Measurements from ENCODE around the gene SLC6A6. TPM values are rescaled to one million over a fixed set of nuclear protein-coding genes. Genes with fewer than 3 reads are reported as not detected.

Gene SLC6A6
- total and polyA plus RNA-seq, 2 donors (not counting 1 experiment from before 2014, with no cell fraction given): 8.9 to 24.0 TPM

DNA sequence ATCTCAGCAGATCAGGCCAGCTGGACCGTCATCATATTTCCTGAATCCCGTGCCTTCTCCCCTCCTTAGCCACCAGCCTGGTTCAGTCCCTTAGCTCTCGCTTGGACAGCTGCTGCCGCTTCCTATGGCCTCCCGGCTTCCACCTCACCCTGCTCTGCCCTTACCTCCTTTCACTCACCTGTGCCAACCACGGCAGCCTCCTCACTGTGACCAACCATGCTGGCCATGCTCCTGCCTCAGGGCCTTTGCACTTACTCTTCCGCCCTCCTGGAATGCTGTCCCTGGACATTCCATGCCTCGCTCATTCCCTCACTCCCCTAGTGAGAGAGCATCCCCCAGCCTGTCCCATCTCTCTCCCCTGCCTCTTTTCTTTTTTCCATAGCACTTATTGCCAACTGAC is 118.6 kb downstream of the SLC6A6 start:
- Histone ChIP-seq H3K4me3 (replicated peaks in 1 of 4; ENCODE audit: control extremely low read depth in 1 of 4, insufficient read depth in 1 of 4, low read depth in 3 of 4, low read length in 4 of 4) (no peak overlapping the region), H3K4me2 (ENCODE audit: extremely low read depth, insufficient read depth, low read length) (no peak overlapping the region), H4K20me1 (ENCODE audit: control insufficient read depth, extremely low read depth, insufficient read depth, low read length) (no peaks in the 10 kb centered on the region), H3K9me3 (ENCODE audit: control insufficient read depth, insufficient read depth, low read depth, low read length) (no peaks in the 10 kb centered on the region), H3K9ac (ENCODE audit: insufficient read depth, low read length) (no peak overlapping the region), H2AFZ (ENCODE audit: low read length) (no peak overlapping the region), H3K27ac (ENCODE audit: insufficient read depth, low read length) (no peak overlapping the region), H3K27me3 (ENCODE audit: control insufficient read depth, insufficient read depth, low read length) (no peaks in the 10 kb centered on the region), H3K4me1 (ENCODE audit: control insufficient read depth, extremely low read depth, insufficient read depth, low read length) (no peaks in the 10 kb centered on the region), H3K79me2 (ENCODE audit: control insufficient read depth, insufficient read depth, low read length) (no peaks in the 10 kb centered on the region), H3K36me3 (ENCODE audit: control insufficient read depth, insufficient read depth, low read length) (no peaks in the 10 kb centered on the region)
- TF ChIP-seq CTCF (conservative IDR thresholded peaks at IDR 0.05 in 1 of 2, IDR thresholded peaks at IDR 0.05 in 1 of 2; ENCODE audit: low read depth in 1 of 2, low read length in 2 of 2) (no peak), EZH2 (IDR thresholded peaks at IDR 0.05; ENCODE audit: low read length, missing control alignments) (no peak)
- no peak for DNase-seq (ENCODE audit: low read depth in 2 of 2)

DNA sequence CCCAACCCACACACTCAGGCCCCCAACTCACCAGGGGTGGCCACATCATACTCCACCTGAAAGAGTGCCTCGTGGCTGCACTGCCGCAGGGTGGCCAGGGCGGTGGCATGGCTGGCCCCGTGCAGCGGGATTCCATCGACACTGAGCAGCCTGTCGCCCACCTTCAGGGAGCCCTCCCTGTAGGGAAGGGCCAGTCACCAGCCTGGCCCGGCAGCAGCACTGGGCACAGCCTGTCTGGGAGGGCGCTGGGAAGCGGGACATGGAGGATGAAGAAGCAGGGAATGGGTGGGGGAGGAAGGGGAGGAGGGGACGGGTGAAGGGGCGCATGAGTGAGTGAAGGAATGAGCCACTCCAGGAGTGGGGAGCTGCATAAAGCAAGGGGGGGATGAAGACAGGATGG is 119.2 kb downstream of the SLC6A6 start:
- no peaks in the 10 kb centered on the region for H3K9me3 ChIP-seq (ENCODE audit: control insufficient read depth, insufficient read depth, low read depth, low read length)
- H3K4me1 ChIP-seq (ENCODE audit: control insufficient read depth, extremely low read depth, insufficient read depth, low read length): no peaks in the 10 kb centered on the region
- no peak for DNase-seq (ENCODE audit: low read depth in 2 of 2)
- no peak overlapping the region for H3K27ac ChIP-seq (ENCODE audit: insufficient read depth, low read length)
- no peaks in the 10 kb centered on the region for H4K20me1 ChIP-seq (ENCODE audit: control insufficient read depth, extremely low read depth, insufficient read depth, low read length)
- H3K9ac ChIP-seq (ENCODE audit: insufficient read depth, low read length): no peak overlapping the region
- H3K4me2 ChIP-seq (ENCODE audit: extremely low read depth, insufficient read depth, low read length): no peak overlapping the region
- no peaks in the 10 kb centered on the region for H3K79me2 ChIP-seq (ENCODE audit: control insufficient read depth, insufficient read depth, low read length)
- H3K27me3 ChIP-seq (ENCODE audit: control insufficient read depth, insufficient read depth, low read length): no peaks in the 10 kb centered on the region
- TF ChIP-seq EZH2 (IDR thresholded peaks at IDR 0.05; ENCODE audit: low read length, missing control alignments) (no peak), CTCF (conservative IDR thresholded peaks at IDR 0.05 in 1 of 2, IDR thresholded peaks at IDR 0.05 in 1 of 2; ENCODE audit: low read depth in 1 of 2, low read length in 2 of 2) (no peak)
- H3K4me3 ChIP-seq (replicated peaks in 1 of 4; ENCODE audit: control extremely low read depth in 1 of 4, insufficient read depth in 1 of 4, low read depth in 3 of 4, low read length in 4 of 4): no peak overlapping the region
- H3K36me3 ChIP-seq (ENCODE audit: control insufficient read depth, insufficient read depth, low read length): no peaks in the 10 kb centered on the region
- H2AFZ ChIP-seq (ENCODE audit: low read length): no peak overlapping the region

DNA sequence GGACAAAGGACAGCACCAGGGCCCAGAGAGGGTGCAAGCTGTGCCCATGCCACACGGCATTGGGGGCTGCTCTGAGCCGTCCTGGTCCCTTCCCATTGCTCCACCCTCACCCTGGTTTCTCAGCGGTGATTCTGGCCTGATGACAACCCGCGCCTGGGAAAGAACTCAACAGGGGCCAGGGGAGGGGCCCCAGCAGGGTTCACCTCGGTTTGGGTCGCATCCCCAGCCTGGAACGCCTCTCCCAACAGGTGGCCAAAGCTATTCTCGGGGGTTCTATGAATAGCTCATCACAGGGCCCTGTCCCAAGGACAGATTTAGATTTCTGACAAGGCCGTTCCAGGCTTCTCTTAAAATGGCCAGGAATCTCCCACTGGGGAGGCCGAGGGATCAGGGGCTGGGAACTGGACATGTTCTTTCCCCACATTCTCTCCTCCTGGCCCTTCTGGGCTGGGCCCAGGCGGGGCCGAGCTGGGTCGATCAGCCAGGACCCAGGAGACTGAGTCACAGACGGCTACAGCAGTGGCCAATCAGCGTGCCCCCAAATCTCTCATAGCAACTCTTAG is 119.8 kb downstream of the SLC6A6 start:
- no peak overlapping the region for H3K4me2 ChIP-seq (ENCODE audit: extremely low read depth, insufficient read depth, low read length)
- H2AFZ ChIP-seq (ENCODE audit: low read length): no peak overlapping the region
- no peaks in the 10 kb centered on the region for H3K4me1 ChIP-seq (ENCODE audit: control insufficient read depth, extremely low read depth, insufficient read depth, low read length)
- no peaks in the 10 kb centered on the region for H3K36me3 ChIP-seq (ENCODE audit: control insufficient read depth, insufficient read depth, low read length)
- H3K9ac ChIP-seq (ENCODE audit: insufficient read depth, low read length): no peak overlapping the region
- H3K27ac ChIP-seq (ENCODE audit: insufficient read depth, low read length): no peak overlapping the region
- H3K79me2 ChIP-seq (ENCODE audit: control insufficient read depth, insufficient read depth, low read length): no peaks in the 10 kb centered on the region
- no peak for DNase-seq (ENCODE audit: low read depth in 2 of 2)
- no peaks in the 10 kb centered on the region for H4K20me1 ChIP-seq (ENCODE audit: control insufficient read depth, extremely low read depth, insufficient read depth, low read length)
- TF ChIP-seq EZH2 (IDR thresholded peaks at IDR 0.05; ENCODE audit: low read length, missing control alignments) (no peak), CTCF (conservative IDR thresholded peaks at IDR 0.05 in 1 of 2, IDR thresholded peaks at IDR 0.05 in 1 of 2; ENCODE audit: low read depth in 1 of 2, low read length in 2 of 2) (no peak)
- no peaks in the 10 kb centered on the region for H3K27me3 ChIP-seq (ENCODE audit: control insufficient read depth, insufficient read depth, low read length)
- no peak overlapping the region for H3K4me3 ChIP-seq (replicated peaks in 1 of 4; ENCODE audit: control extremely low read depth in 1 of 4, insufficient read depth in 1 of 4, low read depth in 3 of 4, low read length in 4 of 4)
- no peaks in the 10 kb centered on the region for H3K9me3 ChIP-seq (ENCODE audit: control insufficient read depth, insufficient read depth, low read depth, low read length)
